ENCODE measurements around the gene PRKG2. TPM values are rescaled to one million over a fixed set of nuclear protein-coding genes. Genes with fewer than 3 reads are reported as not detected.

Gene PRKG2
- total RNA-seq, 1 donor from 2014 or later: 0.72 TPM

GRCh38 chr4:81245218-81246009, 30.4 kb upstream of the PRKG2 start:
- Mint-ChIP-seq H3K36me3 (ENCODE audit: low read depth, unreplicated experiment) (no peaks in the 10 kb centered on the region), H3K4me3 (ENCODE audit: unreplicated experiment) (no peak overlapping the region), H3K27me3 (ENCODE audit: unreplicated experiment) (no peaks in the 10 kb centered on the region), H3K9me3 (ENCODE audit: unreplicated experiment) (no peaks in the 10 kb centered on the region), H3K27ac (ENCODE audit: unreplicated experiment) (no peak overlapping the region), H3K4me1 (ENCODE audit: unreplicated experiment) (no peaks in the 10 kb centered on the region)
- no peak for DNase-seq (ENCODE audit: low spot score)
- TF ChIP-seq CTCF (IDR thresholded peaks at IDR 0.05; ENCODE audit: unreplicated experiment): no peak

GRCh38 chr4:81237791-81238190, 22.8 kb upstream of the PRKG2 start:
- no peak for TF ChIP-seq CTCF (IDR thresholded peaks at IDR 0.05; ENCODE audit: unreplicated experiment)
- no peaks in the 10 kb centered on the region for H3K36me3 Mint-ChIP-seq (ENCODE audit: low read depth, unreplicated experiment)
- H3K9me3 Mint-ChIP-seq (ENCODE audit: unreplicated experiment): no peaks in the 10 kb centered on the region
- no peak for DNase-seq (ENCODE audit: low spot score)
- no peak overlapping the region for H3K4me3 Mint-ChIP-seq (ENCODE audit: unreplicated experiment)
- no peak overlapping the region for H3K27ac Mint-ChIP-seq (ENCODE audit: unreplicated experiment)
- no peaks in the 10 kb centered on the region for H3K4me1 Mint-ChIP-seq (ENCODE audit: unreplicated experiment)
- no peaks in the 10 kb centered on the region for H3K27me3 Mint-ChIP-seq (ENCODE audit: unreplicated experiment)

GRCh38 chr4:81235982-81236749, 21.1 kb upstream of the PRKG2 start:
- H3K27me3 Mint-ChIP-seq (ENCODE audit: unreplicated experiment): no peaks in the 10 kb centered on the region
- H3K9me3 Mint-ChIP-seq (ENCODE audit: unreplicated experiment): peaks cover 10% of the 10 kb centered on the region
- H3K36me3 Mint-ChIP-seq (ENCODE audit: low read depth, unreplicated experiment): peaks cover 4% of the 10 kb centered on the region
- no peak for DNase-seq (ENCODE audit: low spot score)
- no peak overlapping the region for H3K4me3 Mint-ChIP-seq (ENCODE audit: unreplicated experiment)
- TF ChIP-seq CTCF (IDR thresholded peaks at IDR 0.05; ENCODE audit: unreplicated experiment): no peak
- no peak overlapping the region for H3K27ac Mint-ChIP-seq (ENCODE audit: unreplicated experiment)
- H3K4me1 Mint-ChIP-seq (ENCODE audit: unreplicated experiment): no peaks in the 10 kb centered on the region

- TF ChIP-seq CTCF (IDR thresholded peaks at IDR 0.05; ENCODE audit: unreplicated experiment): no peak
- DNase-seq (ENCODE audit: low spot score): no peak
- H3K27me3 Mint-ChIP-seq (ENCODE audit: unreplicated experiment): peaks cover 2% of the 10 kb centered on the region
- H3K36me3 Mint-ChIP-seq (ENCODE audit: low read depth, unreplicated experiment): peaks cover 12% of the 10 kb centered on the region
- no peaks in the 10 kb centered on the region for H3K4me1 Mint-ChIP-seq (ENCODE audit: unreplicated experiment)
- no peak overlapping the region for H3K4me3 Mint-ChIP-seq (ENCODE audit: unreplicated experiment)
- peaks cover 18% of the 10 kb centered on the region for H3K9me3 Mint-ChIP-seq (ENCODE audit: unreplicated experiment)
- no peak overlapping the region for H3K27ac Mint-ChIP-seq (ENCODE audit: unreplicated experiment)
Measured at GRCh38 chr4:81227968-81228367, 12.9 kb upstream of the PRKG2 start.

- TF ChIP-seq CTCF (IDR thresholded peaks at IDR 0.05; ENCODE audit: unreplicated experiment): no peak
- Mint-ChIP-seq H3K27me3 (ENCODE audit: unreplicated experiment) (peaks cover 2% of the 10 kb centered on the region), H3K27ac (ENCODE audit: unreplicated experiment) (no peak overlapping the region), H3K4me1 (ENCODE audit: unreplicated experiment) (no peaks in the 10 kb centered on the region), H3K36me3 (ENCODE audit: low read depth, unreplicated experiment) (peaks cover 9% of the 10 kb centered on the region), H3K4me3 (ENCODE audit: unreplicated experiment) (no peak overlapping the region), H3K9me3 (ENCODE audit: unreplicated experiment) (peaks cover 15% of the 10 kb centered on the region)
- no peak for DNase-seq (ENCODE audit: low spot score)
Measured at GRCh38 chr4:81227138-81227537, 12.1 kb upstream of the PRKG2 start.
